HEK293 (cell line): ENCODE measurements around the gene GUCA1C.

Source experiments
- CTCF ChIA-PET: fragments of 350-600 bp; formaldehyde crosslinking; extraction: SDS; loops from one replicate; lab custom pipeline; 2021; ENCODE audit warnings: antibody characterized with exemption; lab: Yijun Ruan, JAX
- POLR2A ChIA-PET: fragments of 300-600 bp; formaldehyde crosslinking; extraction: SDS; loops from one replicate; lab custom pipeline; 2020; ENCODE audit warnings: antibody characterized with exemption, inconsistent platforms; lab: Yijun Ruan, JAX
- H3K27ac ChIP-seq: fragments of 200-500 bp; sonication (Bioruptor generic); 2 replicates; pipeline ENCODE4 v1.5.1; 2014; ENCODE audit warnings: low read depth, low read length, control low read depth, inconsistent platforms; ENCODE audit errors: extremely low read depth
- H3K36me3 ChIP-seq, 2 experiments: fragments of 200-500 bp in 1 of 2; sonication (Bioruptor generic) in 1 of 2; 1 replicate in 1 of 2; 2 replicates in 1 of 2; pipeline ENCODE4 v1.5.1; 2014 to 2017; ENCODE audit warnings: inconsistent platforms in 2 of 2, low read length in 2 of 2; ENCODE audit not compliant: control insufficient read depth in 2 of 2, insufficient read depth in 1 of 2
- H3K4me1 ChIP-seq: fragments of 200-500 bp; sonication (Bioruptor generic); 2 replicates; pipeline ENCODE4 v1.5.1; 2014; ENCODE audit warnings: mild to moderate bottlenecking, low read length, inconsistent platforms; ENCODE audit not compliant: control insufficient read depth, insufficient read depth
- H3K4me3 ChIP-seq: 2 replicates; pipeline ENCODE4 v1.5.1; 2011; ENCODE audit warnings: low read depth, mild to moderate bottlenecking, control low read depth, low read length, moderate library complexity
- H3K9me3 ChIP-seq: fragments of 200-500 bp; sonication (Bioruptor generic); 2 replicates; pipeline ENCODE4 v1.5.1; 2014; ENCODE audit warnings: low read depth, low read length, inconsistent platforms; ENCODE audit not compliant: control insufficient read depth, insufficient read depth
- BCL11A ChIP-seq: fragments of 450-650 bp; formaldehyde crosslinking; IDR thresholded peaks from 2 replicates; pipeline ENCODE4 v1.5.1; 2016; ENCODE audit warnings: low read depth, missing biosample characterization, missing genetic modification characterization
- FEZF1 ChIP-seq: fragments of 450-650 bp; formaldehyde crosslinking; IDR thresholded peaks from 2 replicates; pipeline ENCODE4 v1.5.1; 2016; ENCODE audit warnings: missing biosample characterization, missing genetic modification characterization
- GFI1B ChIP-seq: fragments of 450-650 bp; formaldehyde crosslinking; IDR thresholded peaks from 2 replicates; pipeline ENCODE4 v1.5.1; 2016; ENCODE audit warnings: missing biosample characterization, missing genetic modification characterization
- GLI2 ChIP-seq: fragments of 450-650 bp; formaldehyde crosslinking; IDR thresholded peaks from 2 replicates; pipeline ENCODE4; 2017; ENCODE audit warnings: missing biosample characterization, missing genetic modification characterization, low read depth, borderline replicate concordance
- HOXA7 ChIP-seq: sonication (generic); formaldehyde crosslinking; IDR thresholded peaks from 2 replicates; pipeline ENCODE4 v1.8.1; 2022; ENCODE audit warnings: missing genetic modification reagents, borderline replicate concordance
- KLF10 ChIP-seq: fragments of 450-650 bp; IDR thresholded peaks from 2 replicates; pipeline ENCODE4 v1.5.1; 2018; ENCODE audit warnings: missing biosample characterization, mild to moderate bottlenecking, missing genetic modification characterization
- KLF16 ChIP-seq: fragments of 450-650 bp; formaldehyde crosslinking; IDR thresholded peaks from 2 replicates; pipeline ENCODE4 v1.5.1; 2017; ENCODE audit warnings: missing biosample characterization, missing genetic modification characterization
- KLF9 ChIP-seq: fragments of 450-650 bp; formaldehyde crosslinking; IDR thresholded peaks from 2 replicates; pipeline ENCODE4 v1.5.1; 2016; ENCODE audit warnings: missing biosample characterization, missing genetic modification characterization, low read depth
- TCF7L2 ChIP-seq: IDR thresholded peaks from 2 replicates; pipeline ENCODE4 v1.6.1; 2011; ENCODE audit warnings: low read depth, mild to moderate bottlenecking, inconsistent platforms, low read length, moderate library complexity, borderline replicate concordance
- ZFHX2 ChIP-seq: fragments of 450-650 bp; formaldehyde crosslinking; conservative IDR thresholded peaks from 2 replicates; pipeline ENCODE4 v1.5.1; 2016; ENCODE audit warnings: missing biosample characterization, missing genetic modification characterization
- ZNF223 ChIP-seq: fragments of 450-650 bp; formaldehyde crosslinking; IDR thresholded peaks from 2 replicates; pipeline ENCODE4 v1.5.1; 2016; ENCODE audit warnings: missing biosample characterization, missing genetic modification characterization
- ZNF23 ChIP-seq: fragments of 450-650 bp; formaldehyde crosslinking; IDR thresholded peaks from 2 replicates; pipeline ENCODE4 v1.5.1; 2016; ENCODE audit warnings: missing biosample characterization, missing genetic modification characterization, borderline replicate concordance
- ZNF37A ChIP-seq: fragments of 450-650 bp; IDR thresholded peaks from 2 replicates; pipeline ENCODE4 v1.5.1; 2018; ENCODE audit warnings: missing biosample characterization, missing genetic modification characterization
- ZNF433 ChIP-seq: fragments of 450-650 bp; formaldehyde crosslinking; IDR thresholded peaks from 2 replicates; pipeline ENCODE4 v1.5.1; 2016; ENCODE audit warnings: missing biosample characterization, missing genetic modification characterization, low read depth
- ZNF561 ChIP-seq: fragments of 450-650 bp; IDR thresholded peaks from 2 replicates; pipeline ENCODE4 v1.5.1; 2018; ENCODE audit warnings: missing biosample characterization, missing genetic modification characterization, borderline replicate concordance
- ZNF785 ChIP-seq: fragments of 450-650 bp; formaldehyde crosslinking; IDR thresholded peaks from 2 replicates; pipeline ENCODE4 v1.5.1; 2016; ENCODE audit warnings: missing biosample characterization, missing genetic modification characterization
- ZNF837 ChIP-seq: fragments of 450-650 bp; formaldehyde crosslinking; IDR thresholded peaks from 2 replicates; pipeline ENCODE4 v1.5.1; 2016; ENCODE audit warnings: missing biosample characterization, missing genetic modification characterization
- ZNF843 ChIP-seq: fragments of 450-650 bp; formaldehyde crosslinking; IDR thresholded peaks from 2 replicates; pipeline ENCODE4 v1.5.1; 2016; ENCODE audit warnings: missing biosample characterization, missing genetic modification characterization
- TF ChIP-seq, protein P1 (sequence below): fragments of 450-650 bp; formaldehyde crosslinking; IDR thresholded peaks from 2 replicates; pipeline ENCODE4 v1.5.1; 2016; ENCODE audit warnings: missing biosample characterization, missing genetic modification characterization
- TF ChIP-seq, protein P2 (sequence below): fragments of 450-650 bp; formaldehyde crosslinking; IDR thresholded peaks from 2 replicates; pipeline ENCODE4; 2016; ENCODE audit warnings: missing biosample characterization, missing genetic modification characterization
- TF ChIP-seq, protein P3 (sequence below): fragments of 450-650 bp; formaldehyde crosslinking; IDR thresholded peaks from 2 replicates; pipeline ENCODE4 v1.5.1; 2016; ENCODE audit warnings: missing biosample characterization, missing genetic modification characterization
- TF ChIP-seq, protein P4 (sequence below): fragments of 450-650 bp; formaldehyde crosslinking; IDR thresholded peaks from 2 replicates; pipeline ENCODE4 v1.5.1; 2017; ENCODE audit warnings: missing biosample characterization, missing genetic modification characterization
- TF ChIP-seq, protein P5 (sequence below): fragments of 450-650 bp; formaldehyde crosslinking; IDR thresholded peaks from 2 replicates; pipeline ENCODE4 v1.5.1; 2016; ENCODE audit warnings: missing biosample characterization, missing genetic modification characterization

Gene GUCA1C

DNA sequence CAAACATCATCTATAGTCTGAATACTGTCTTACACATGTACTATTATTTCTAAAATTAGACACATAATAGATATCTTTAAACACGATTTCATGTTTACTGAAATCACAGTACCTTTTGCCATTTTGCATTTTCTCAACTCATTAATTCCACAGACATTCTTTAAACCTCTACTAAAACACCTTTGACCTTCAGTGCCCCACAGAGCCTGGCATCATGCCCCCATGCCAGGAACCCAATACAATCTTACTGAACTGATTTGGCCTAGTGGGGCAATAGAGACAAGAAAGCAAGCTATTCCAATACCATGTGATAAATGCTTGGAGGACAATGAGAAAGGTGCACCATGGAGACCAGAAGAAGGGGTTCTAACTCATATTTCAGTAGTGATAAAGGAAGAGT lies 19.3 kb upstream of the GUCA1C start:
- CTCF ChIA-PET, result no interaction called here
- TF ChIP-seq ZNF843 (tag by site-specific recombination) (no peak), KLF9 (tag by site-specific recombination) (no peak), ZNF23 (tag by site-specific recombination) (no peak), ZNF433 (no peak), ZFHX2 (tag by site-specific recombination) (no peak), GFI1B (tag by site-specific recombination) (no peak), BCL11A (no peak), ZNF785 (tag by site-specific recombination) (no peak), HOXA7 (CRISPR knock-in tag) (no peak)
- TF ChIP-seq, protein P1, sequence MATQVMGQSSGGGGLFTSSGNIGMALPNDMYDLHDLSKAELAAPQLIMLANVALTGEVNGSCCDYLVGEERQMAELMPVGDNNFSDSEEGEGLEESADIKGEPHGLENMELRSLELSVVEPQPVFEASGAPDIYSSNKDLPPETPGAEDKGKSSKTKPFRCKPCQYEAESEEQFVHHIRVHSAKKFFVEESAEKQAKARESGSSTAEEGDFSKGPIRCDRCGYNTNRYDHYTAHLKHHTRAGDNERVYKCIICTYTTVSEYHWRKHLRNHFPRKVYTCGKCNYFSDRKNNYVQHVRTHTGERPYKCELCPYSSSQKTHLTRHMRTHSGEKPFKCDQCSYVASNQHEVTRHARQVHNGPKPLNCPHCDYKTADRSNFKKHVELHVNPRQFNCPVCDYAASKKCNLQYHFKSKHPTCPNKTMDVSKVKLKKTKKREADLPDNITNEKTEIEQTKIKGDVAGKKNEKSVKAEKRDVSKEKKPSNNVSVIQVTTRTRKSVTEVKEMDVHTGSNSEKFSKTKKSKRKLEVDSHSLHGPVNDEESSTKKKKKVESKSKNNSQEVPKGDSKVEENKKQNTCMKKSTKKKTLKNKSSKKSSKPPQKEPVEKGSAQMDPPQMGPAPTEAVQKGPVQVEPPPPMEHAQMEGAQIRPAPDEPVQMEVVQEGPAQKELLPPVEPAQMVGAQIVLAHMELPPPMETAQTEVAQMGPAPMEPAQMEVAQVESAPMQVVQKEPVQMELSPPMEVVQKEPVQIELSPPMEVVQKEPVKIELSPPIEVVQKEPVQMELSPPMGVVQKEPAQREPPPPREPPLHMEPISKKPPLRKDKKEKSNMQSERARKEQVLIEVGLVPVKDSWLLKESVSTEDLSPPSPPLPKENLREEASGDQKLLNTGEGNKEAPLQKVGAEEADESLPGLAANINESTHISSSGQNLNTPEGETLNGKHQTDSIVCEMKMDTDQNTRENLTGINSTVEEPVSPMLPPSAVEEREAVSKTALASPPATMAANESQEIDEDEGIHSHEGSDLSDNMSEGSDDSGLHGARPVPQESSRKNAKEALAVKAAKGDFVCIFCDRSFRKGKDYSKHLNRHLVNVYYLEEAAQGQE (tag by site-specific recombination), result no peak
- TF ChIP-seq, protein P2, sequence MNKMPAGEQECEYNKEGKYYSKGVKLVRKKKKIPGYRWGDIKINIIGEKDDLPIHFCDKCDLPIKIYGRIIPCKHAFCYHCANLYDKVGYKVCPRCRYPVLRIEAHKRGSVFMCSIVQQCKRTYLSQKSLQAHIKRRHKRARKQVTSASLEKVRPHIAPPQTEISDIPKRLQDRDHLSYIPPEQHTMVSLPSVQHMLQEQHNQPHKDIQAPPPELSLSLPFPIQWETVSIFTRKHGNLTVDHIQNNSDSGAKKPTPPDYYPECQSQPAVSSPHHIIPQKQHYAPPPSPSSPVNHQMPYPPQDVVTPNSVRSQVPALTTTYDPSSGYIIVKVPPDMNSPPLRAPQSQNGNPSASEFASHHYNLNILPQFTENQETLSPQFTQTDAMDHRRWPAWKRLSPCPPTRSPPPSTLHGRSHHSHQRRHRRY (tag by site-specific recombination), result no peak
- Histone ChIP-seq H3K4me3 (no peak overlapping the region), H3K9me3 (no peaks in the 10 kb centered on the region), H3K4me1 (no peaks in the 10 kb centered on the region), H3K27ac (no peak overlapping the region), H3K36me3 (no peaks in the 10 kb centered on the region)
- POLR2A ChIA-PET, result no interaction called here

DNA sequence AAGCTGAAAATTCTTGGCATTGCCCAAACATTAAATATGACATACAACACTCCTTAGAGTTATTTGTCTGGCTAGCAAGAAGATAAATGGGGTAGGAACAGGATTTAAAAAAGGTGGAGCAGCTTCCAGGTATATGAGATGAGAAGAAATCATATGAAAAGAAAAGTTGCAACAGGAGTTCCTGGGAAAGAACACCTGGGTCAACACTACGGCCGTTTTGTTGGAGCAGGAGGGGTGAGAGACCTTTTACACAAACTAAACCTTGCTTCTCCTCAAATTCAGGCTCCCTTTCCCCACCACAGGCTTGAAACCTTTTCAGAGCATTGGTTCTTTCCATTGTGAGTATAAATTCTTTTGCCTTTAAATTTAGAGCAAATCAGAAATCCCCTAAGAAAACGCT lies 18.8 kb upstream of the GUCA1C start:
- H3K4me1 ChIP-seq, result no peaks in the 10 kb centered on the region
- POLR2A ChIA-PET, result no interaction called here
- TF ChIP-seq ZNF37A (no peak), ZNF837 (tag by site-specific recombination) (no peak)
- TF ChIP-seq, protein P3, sequence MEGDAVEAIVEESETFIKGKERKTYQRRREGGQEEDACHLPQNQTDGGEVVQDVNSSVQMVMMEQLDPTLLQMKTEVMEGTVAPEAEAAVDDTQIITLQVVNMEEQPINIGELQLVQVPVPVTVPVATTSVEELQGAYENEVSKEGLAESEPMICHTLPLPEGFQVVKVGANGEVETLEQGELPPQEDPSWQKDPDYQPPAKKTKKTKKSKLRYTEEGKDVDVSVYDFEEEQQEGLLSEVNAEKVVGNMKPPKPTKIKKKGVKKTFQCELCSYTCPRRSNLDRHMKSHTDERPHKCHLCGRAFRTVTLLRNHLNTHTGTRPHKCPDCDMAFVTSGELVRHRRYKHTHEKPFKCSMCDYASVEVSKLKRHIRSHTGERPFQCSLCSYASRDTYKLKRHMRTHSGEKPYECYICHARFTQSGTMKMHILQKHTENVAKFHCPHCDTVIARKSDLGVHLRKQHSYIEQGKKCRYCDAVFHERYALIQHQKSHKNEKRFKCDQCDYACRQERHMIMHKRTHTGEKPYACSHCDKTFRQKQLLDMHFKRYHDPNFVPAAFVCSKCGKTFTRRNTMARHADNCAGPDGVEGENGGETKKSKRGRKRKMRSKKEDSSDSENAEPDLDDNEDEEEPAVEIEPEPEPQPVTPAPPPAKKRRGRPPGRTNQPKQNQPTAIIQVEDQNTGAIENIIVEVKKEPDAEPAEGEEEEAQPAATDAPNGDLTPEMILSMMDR (tag by site-specific recombination), result no peak
- TF ChIP-seq, protein P4, sequence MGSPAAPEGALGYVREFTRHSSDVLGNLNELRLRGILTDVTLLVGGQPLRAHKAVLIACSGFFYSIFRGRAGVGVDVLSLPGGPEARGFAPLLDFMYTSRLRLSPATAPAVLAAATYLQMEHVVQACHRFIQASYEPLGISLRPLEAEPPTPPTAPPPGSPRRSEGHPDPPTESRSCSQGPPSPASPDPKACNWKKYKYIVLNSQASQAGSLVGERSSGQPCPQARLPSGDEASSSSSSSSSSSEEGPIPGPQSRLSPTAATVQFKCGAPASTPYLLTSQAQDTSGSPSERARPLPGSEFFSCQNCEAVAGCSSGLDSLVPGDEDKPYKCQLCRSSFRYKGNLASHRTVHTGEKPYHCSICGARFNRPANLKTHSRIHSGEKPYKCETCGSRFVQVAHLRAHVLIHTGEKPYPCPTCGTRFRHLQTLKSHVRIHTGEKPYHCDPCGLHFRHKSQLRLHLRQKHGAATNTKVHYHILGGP, result no peak
- TF ChIP-seq, all 188 proteins: peak for 0
- CTCF ChIA-PET, result interaction anchor here (0.6 kb wide), 1 partner anchor 13 kb away, joined by 3 read pairs; no protein-coding TSS in a partner anchor
- no peak overlapping the region for H3K27ac ChIP-seq
- no peak overlapping the region for H3K4me3 ChIP-seq
- no peaks in the 10 kb centered on the region for H3K36me3 ChIP-seq
- H3K9me3 ChIP-seq, result no peaks in the 10 kb centered on the region

DNA sequence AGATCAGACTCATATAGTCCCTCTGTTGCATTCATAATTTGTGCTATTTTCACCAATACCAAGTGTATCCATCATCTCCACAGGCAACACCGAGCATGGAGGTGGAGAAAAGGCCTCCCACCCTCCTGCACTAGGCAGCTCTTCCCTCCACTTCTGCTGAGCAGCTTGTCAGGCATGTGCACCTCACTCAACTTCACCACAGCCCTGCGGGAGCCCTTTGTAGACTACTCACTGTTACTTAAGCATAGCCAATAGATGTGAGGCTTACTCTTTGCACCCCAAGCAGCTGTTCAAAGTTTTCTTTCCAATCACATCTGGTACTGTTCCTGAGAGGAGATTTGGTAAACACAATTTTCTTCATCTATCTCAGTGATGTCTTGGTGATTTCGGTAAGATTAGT lies 16.9 kb upstream of the GUCA1C start:
- no peaks in the 10 kb centered on the region for H3K4me1 ChIP-seq
- H3K36me3 ChIP-seq, result no peaks in the 10 kb centered on the region
- POLR2A ChIA-PET, result no interaction called here
- CTCF ChIA-PET, result no interaction called here
- no peaks in the 10 kb centered on the region for H3K9me3 ChIP-seq
- no peak overlapping the region for H3K4me3 ChIP-seq
- H3K27ac ChIP-seq, result no peak overlapping the region
- TF ChIP-seq TCF7L2, result no peak
- TF ChIP-seq FEZF1 (tag by site-specific recombination), result no peak
- no peak for TF ChIP-seq ZNF785 (tag by site-specific recombination)
- TF ChIP-seq ZNF561, result no peak
- TF ChIP-seq ZNF223, result no peak
- TF ChIP-seq KLF10 (tag by site-specific recombination), result no peak
- TF ChIP-seq KLF16 (tag by site-specific recombination), result no peak
- no peak for TF ChIP-seq GLI2 (tag by site-specific recombination)
- TF ChIP-seq, protein P5, sequence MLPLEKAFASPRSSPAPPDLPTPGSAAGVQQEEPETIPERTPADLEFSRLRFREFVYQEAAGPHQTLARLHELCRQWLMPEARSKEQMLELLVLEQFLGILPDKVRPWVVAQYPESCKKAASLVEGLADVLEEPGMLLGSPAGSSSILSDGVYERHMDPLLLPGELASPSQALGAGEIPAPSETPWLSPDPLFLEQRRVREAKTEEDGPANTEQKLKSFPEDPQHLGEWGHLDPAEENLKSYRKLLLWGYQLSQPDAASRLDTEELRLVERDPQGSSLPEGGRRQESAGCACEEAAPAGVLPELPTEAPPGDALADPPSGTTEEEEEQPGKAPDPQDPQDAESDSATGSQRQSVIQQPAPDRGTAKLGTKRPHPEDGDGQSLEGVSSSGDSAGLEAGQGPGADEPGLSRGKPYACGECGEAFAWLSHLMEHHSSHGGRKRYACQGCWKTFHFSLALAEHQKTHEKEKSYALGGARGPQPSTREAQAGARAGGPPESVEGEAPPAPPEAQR (tag by site-specific recombination), result no peak
